ENCODE data around the gene FHIT.
"Not testable (repeated sequence)": the region's sequence is repeated elsewhere in the genome, so short reads cannot be mapped to it uniquely, and the experiment has no call there.

FHIT gene

DNA sequence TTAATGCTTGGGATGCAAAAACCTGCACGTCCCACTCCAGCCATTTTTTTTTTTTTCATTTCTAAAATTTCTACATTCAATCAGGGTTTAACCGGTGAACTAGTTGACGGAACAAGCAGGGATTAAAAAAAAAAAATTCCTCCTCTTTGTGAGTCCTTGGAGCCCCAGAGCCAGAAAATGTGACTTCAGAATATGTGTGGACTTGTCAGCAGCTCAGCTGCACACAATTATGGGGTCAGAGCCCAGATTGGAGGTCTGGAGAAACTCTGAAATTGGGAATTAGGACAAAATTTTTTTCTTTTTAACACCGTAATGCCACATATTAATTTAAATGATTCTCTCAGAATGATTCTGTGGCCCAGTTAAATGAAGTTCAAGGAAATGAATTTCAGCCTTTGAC is 1280.5 kb downstream of the FHIT start:
- no peak for DNase-seq (ENCODE audit: low read depth, low spot score)
- H3K4me3 ChIP-seq (ENCODE audit: low read length) = no peak overlapping the region

DNA sequence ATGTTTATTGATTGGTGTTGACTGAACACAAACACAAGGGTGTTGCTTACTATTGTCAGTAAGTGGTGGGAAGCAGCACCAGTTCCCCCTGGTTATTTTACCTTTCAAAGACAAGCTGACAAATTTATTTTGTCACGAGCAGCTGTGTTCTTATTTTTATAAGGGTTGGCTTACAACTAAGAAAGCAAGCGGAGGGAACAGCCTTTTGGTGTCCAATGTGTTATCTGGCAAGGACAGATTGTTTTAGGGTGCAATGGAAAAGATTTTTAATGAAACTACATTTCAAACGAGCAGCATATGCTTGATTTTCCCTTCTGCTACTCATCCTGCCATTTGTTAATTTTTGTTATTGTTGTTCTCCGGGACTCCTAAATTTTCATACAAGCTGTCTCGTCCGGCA is 1280.9 kb downstream of the FHIT start:
- no peak overlapping the region for H3K4me3 ChIP-seq (ENCODE audit: low read length)
- DNase-seq (ENCODE audit: low read depth, low spot score) = no peak

GRCh38 chr3:59968513-59969045 is 1282.7 kb downstream of the FHIT start:
- no peak for DNase-seq (ENCODE audit: low read depth, low spot score)
- H3K4me3 ChIP-seq (ENCODE audit: low read length) = no peak overlapping the region

DNA sequence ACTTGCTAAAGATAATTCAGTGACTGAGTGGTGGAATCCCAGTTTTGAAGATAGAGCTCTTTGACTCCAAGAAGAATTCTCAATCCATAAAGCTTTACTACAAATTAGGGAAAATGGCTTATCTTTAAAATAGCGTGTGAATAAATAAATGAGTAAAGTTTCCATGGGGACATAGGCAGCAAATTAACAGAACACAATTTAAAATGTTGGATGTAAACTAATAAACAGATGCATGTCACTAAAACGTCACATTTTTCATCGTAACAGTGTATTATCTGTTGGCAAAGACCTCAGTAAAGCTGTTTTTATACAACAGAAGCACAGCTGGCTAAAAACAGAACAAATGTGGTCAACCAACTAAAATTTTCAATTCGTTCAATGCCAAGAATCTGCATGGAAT is 1287.6 kb downstream of the FHIT start:
- no peak for DNase-seq (ENCODE audit: low read depth, low spot score)
- H3K4me3 ChIP-seq (ENCODE audit: low read length) = no peak overlapping the region

- H3K4me3 ChIP-seq (ENCODE audit: low read length) = no peak overlapping the region
- no peak for DNase-seq (ENCODE audit: low read depth, low spot score)
These were observed 1294.1 kb downstream of the FHIT start for GRCh38 chr3:59957150-59957549.

- H3K4me3 ChIP-seq (ENCODE audit: low read length) = no peak overlapping the region
- DNase-seq (ENCODE audit: low read depth, low spot score) = no peak
These were observed 1298.1 kb downstream of the FHIT start for GRCh38 chr3:59953104-59953503.

GRCh38 chr3:59949311-59949710 is 1301.9 kb downstream of the FHIT start:
- no peak for DNase-seq (ENCODE audit: low read depth, low spot score)
- no peak overlapping the region for H3K4me3 ChIP-seq (ENCODE audit: low read length)

- no peak overlapping the region for H3K4me3 ChIP-seq (ENCODE audit: low read length)
- DNase-seq (ENCODE audit: low read depth, low spot score) = no peak
These were observed 1304.9 kb downstream of the FHIT start for GRCh38 chr3:59946401-59946800.

DNA sequence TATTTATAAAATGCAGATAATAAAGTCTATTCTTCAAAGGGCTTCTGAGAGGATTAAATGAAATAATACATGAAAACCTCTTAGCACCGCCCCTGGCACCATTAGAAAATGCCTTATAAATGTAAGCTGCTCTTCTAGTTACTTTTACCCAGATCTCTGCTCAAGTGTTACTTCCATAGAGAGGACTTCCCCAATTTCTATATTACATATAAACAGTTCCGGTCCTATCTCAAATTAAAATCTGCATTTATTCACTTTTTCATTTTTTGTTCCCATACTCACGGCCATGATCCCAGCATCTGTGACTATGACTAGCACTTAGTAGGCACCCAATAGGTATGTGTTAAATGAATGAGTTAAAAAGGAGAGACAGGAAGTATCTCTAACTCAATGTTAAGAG is 1310.5 kb downstream of the FHIT start:
- DNase-seq (ENCODE audit: low read depth, low spot score) = no peak
- no peak overlapping the region for H3K4me3 ChIP-seq (ENCODE audit: low read length)

DNA sequence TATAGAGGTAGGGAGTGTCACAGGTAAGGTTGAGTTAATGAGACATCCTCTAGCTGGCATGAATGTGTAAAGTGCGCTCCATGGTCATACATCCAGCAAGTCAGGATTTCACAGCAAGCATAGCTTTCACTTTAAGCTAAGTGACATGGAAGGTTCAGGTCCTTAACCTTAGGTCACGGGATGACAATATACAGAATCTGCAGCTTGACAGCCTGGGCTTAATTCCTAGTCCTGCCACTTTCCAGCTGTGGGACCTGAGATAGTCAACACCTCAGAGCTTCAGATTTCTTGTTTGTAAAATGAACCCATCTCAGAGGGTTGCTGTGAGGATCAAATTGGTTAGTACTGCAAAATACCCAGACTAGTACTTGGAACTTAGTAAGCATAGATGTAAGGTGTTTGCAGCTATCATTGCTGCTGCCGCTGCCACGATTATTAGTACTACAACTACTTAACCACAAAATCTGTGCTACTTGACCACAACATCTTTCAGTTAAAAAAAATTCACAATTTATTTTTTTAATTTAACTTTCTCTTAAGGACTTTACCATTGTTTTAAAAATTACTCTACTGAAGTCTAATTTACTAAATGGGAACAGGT is 1311.3 kb downstream of the FHIT start:
- no peak overlapping the region for H3K4me3 ChIP-seq (ENCODE audit: low read length)
- DNase-seq (ENCODE audit: low read depth, low spot score) = no peak

- H3K4me3 ChIP-seq (ENCODE audit: low read length) = no peak overlapping the region
- no peak for DNase-seq (ENCODE audit: low read depth, low spot score)
These were observed 1312.4 kb downstream of the FHIT start for GRCh38 chr3:59938828-59939227.

- no peak for DNase-seq (ENCODE audit: low read depth, low spot score)
- H3K4me3 ChIP-seq (ENCODE audit: low read length) = no peak overlapping the region
These were observed 1314.1 kb downstream of the FHIT start for GRCh38 chr3:59937201-59937600.

DNA sequence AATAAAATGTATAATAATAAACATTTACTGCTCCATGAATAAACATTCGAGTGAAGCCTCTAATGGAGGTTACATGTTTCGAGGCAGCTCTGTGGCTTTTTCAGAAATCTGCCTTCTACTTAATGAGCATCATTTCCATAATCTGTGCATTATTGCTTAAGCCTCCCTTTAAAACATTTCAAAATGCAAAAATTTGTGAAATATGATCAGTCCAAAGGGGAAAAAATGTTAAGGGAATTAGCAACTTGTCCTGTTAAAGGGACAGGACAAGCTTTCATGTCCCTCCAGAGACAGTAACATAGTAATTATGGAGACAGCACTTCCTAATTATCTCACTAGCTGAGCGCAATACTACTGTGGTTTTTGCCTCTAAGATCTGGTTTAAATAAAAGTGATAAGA is 1314.8 kb downstream of the FHIT start:
- no peak overlapping the region for H3K4me3 ChIP-seq (ENCODE audit: low read length)
- DNase-seq (ENCODE audit: low read depth, low spot score) = no peak

- H3K4me3 ChIP-seq (ENCODE audit: low read length) = no peak overlapping the region
These were observed 1316.2 kb downstream of the FHIT start for GRCh38 chr3:59935025-59935424.

DNA sequence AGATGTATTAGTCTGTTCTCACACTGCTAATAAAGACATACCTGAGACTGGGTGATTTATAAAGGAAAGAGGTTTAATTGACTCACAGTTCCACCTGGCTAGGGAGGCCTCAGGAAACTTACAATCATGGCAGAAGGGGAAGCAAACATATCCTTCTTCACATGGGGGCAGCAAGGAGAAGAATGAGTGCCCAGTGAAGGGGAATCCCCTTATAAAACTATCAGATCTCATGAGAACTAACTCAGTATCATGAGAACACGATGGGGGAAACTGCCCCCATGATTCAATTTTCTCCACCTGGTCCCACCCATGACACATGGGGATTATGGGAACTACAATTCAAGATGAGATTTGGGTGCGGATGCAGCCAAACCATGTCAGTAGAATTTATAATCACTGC is 1316.7 kb downstream of the FHIT start:
- not testable (repeated sequence) for DNase-seq (ENCODE audit: low read depth, low spot score)

More at GRCh38 chr3:59935025-59935424, 1316.2 kb downstream of the FHIT start:
- DNase-seq (ENCODE audit: low read depth, low spot score) = no peak

DNA sequence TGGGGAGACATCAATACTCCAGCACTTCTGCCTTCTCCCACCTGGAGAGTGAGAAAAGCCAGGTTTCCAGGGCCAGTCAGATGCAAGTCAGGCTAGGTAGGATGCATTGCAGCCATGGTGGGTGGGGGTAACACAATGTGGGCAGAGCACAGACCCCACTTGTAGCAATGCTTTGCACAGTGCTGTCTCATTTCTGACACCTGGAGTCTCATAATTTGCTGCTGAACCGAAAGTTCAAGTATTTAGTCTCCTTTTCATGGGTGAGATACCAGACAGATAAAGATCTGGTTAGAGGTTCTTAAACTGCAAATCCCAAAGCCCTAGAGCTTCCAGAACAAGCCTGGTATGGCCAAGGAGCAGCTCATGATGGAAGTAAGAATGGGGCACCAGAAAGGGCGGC is 1321.1 kb downstream of the FHIT start:
- no peak overlapping the region for H3K4me3 ChIP-seq (ENCODE audit: low read length)
- no peak for DNase-seq (ENCODE audit: low read depth, low spot score)

More for the DNA sequence above, 1316.7 kb downstream of the FHIT start:
- H3K4me3 ChIP-seq (ENCODE audit: low read length) = not testable (repeated sequence)

- no peak for DNase-seq (ENCODE audit: low read depth, low spot score)
- no peak overlapping the region for H3K4me3 ChIP-seq (ENCODE audit: low read length)
These were observed 1324.2 kb downstream of the FHIT start for GRCh38 chr3:59927056-59927455.

GRCh38 chr3:59925946-59926345 is 1325.3 kb downstream of the FHIT start:
- no peak overlapping the region for H3K4me3 ChIP-seq (ENCODE audit: low read length)

GRCh38 chr3:59922192-59922591 is 1329.1 kb downstream of the FHIT start:
- H3K4me3 ChIP-seq (ENCODE audit: low read length) = no peak overlapping the region

More at GRCh38 chr3:59925946-59926345, 1325.3 kb downstream of the FHIT start:
- DNase-seq (ENCODE audit: low read depth, low spot score) = no peak

GRCh38 chr3:59920822-59921221 is 1330.4 kb downstream of the FHIT start:
- no peak overlapping the region for H3K4me3 ChIP-seq (ENCODE audit: low read length)
- DNase-seq (ENCODE audit: low read depth, low spot score) = no peak

More at GRCh38 chr3:59922192-59922591, 1329.1 kb downstream of the FHIT start:
- DNase-seq (ENCODE audit: low read depth, low spot score) = no peak

- no peak for DNase-seq (ENCODE audit: low read depth, low spot score)
- H3K4me3 ChIP-seq (ENCODE audit: low read length) = no peak overlapping the region
These were observed 1331.7 kb downstream of the FHIT start for GRCh38 chr3:59919586-59919985.
